Gastroesophageal sphincter (tissue), 3 donors: ENCODE results near the gene CACNA1D.

Experiments used
- EP300 ChIP-seq: sonication (generic); formaldehyde crosslinking; IDR thresholded peaks from one replicate; pipeline ENCODE4 v1.6.1; 2017; ENCODE audit warnings: antibody characterized with exemption, mild to moderate bottlenecking
- POLR2A ChIP-seq, 2 donors: fragments of 450-650 bp; IDR thresholded peaks; one replicate each; pipeline ENCODE4 v1.6.1; 2017; ENCODE audit warnings: antibody characterized with exemption in 2 of 2, mild to moderate bottlenecking in 2 of 2, moderate library complexity in 1 of 2
- POLR2AphosphoS5 ChIP-seq: sonication (generic); formaldehyde crosslinking; IDR thresholded peaks from one replicate; pipeline ENCODE4 v1.6.1; 2017; ENCODE audit warnings: antibody characterized with exemption
- TF ChIP-seq, protein P1 (sequence below), 4 experiments: fragments of 200-600 bp in 2 of 4; fragments of 450-650 bp in 2 of 4; sonication (generic) in 1 of 4; IDR thresholded peaks; one replicate each; pipeline ENCODE4 v1.5.1; 2017 to 2019; ENCODE audit warnings: antibody characterized with exemption in 4 of 4, mild to moderate bottlenecking in 2 of 4, moderate library complexity in 2 of 4

DNA sequence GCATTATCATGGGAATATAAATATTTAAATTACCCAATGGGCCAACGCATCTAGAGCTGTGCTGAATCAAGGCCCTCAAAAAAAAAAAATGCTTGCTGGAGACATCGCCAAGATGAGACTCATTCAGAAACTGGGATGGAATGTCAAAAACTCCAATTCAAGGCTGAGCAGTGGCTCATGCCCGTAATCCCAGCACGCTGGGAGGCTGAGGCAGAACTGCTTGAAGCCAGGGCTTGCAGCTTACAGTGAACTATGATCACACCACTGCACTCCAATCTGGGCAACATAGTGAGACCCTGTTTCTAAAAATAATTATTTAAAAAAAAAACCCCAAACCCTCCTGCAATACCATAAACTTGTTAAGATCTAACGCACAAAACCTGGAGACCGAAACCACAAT is 3.1 kb upstream of the CACNA1D start:
- TF ChIP-seq, protein P1, sequence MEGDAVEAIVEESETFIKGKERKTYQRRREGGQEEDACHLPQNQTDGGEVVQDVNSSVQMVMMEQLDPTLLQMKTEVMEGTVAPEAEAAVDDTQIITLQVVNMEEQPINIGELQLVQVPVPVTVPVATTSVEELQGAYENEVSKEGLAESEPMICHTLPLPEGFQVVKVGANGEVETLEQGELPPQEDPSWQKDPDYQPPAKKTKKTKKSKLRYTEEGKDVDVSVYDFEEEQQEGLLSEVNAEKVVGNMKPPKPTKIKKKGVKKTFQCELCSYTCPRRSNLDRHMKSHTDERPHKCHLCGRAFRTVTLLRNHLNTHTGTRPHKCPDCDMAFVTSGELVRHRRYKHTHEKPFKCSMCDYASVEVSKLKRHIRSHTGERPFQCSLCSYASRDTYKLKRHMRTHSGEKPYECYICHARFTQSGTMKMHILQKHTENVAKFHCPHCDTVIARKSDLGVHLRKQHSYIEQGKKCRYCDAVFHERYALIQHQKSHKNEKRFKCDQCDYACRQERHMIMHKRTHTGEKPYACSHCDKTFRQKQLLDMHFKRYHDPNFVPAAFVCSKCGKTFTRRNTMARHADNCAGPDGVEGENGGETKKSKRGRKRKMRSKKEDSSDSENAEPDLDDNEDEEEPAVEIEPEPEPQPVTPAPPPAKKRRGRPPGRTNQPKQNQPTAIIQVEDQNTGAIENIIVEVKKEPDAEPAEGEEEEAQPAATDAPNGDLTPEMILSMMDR (IDR thresholded peaks at IDR 0.05), result no peak
- TF ChIP-seq POLR2AphosphoS5, result no peak
- no peak for TF ChIP-seq POLR2A (IDR thresholded peaks at IDR 0.05)
- no peak for TF ChIP-seq EP300
